HCT116 (cell line): ENCODE measurements around the gene SIK3. TPM values are rescaled to one million over a fixed set of nuclear protein-coding genes. Genes with fewer than 3 reads are reported as not detected.

Source experiments
- ATAC-seq: fragments of 200-7000 bp; cut with Tn5 transposase; 2 replicates; pipeline ENCODE4 v1.9.1; 2020; ENCODE audit warnings: mild to moderate bottlenecking, moderate library complexity
- BruUV-seq: library from RNA; stranded (reverse); fragments of 400-500 nt; replicated peaks from 2 replicates; lab custom pipeline; 2021; lab: Mats Ljungman, UMichigan
- CTCF ChIA-PET: fragments of 300-600 bp; sonication (Branson Sonifier 250); formaldehyde crosslinking; loops from one replicate; lab custom pipeline; 2021; ENCODE audit warnings: antibody characterized with exemption; lab: Charles Lee
- POLR2A ChIA-PET: fragments of 300-600, 350-600 bp; sonication (Branson Sonifier 250); formaldehyde crosslinking; loops from one replicate; lab custom pipeline; 2021; ENCODE audit warnings: antibody characterized with exemption; lab: Charles Lee
- RAD21 ChIA-PET, 2 experiments: fragments of 300-600 bp; sonication (Branson Sonifier 250); formaldehyde crosslinking; loops; one replicate each; lab custom pipeline; 2023; ENCODE audit warnings: low total read pairs in 2 of 2; ENCODE audit not compliant: uncharacterized antibody in 2 of 2, unreplicated experiment in 2 of 2, low non-redundant PET in 1 of 2; lab: Charles Lee
- DNase-seq: peaks from one replicate; pipeline ENCODE4 v3.0.0-alpha.2; 2010; ENCODE audit warnings: low read depth, low spot score
- H2AFZ ChIP-seq: fragments of 200-600 bp; shearing (Covaris generic), sonication (generic); 2 replicates; pipeline ENCODE4 v1.6.1; 2017; ENCODE audit warnings: low read depth, mixed run types, mixed read lengths, antibody characterized with exemption, low read length; ENCODE audit not compliant: poor library complexity, severe bottlenecking
- H3K27ac ChIP-seq: 2 replicates; pipeline ENCODE4 v1.5.1; 2012; ENCODE audit warnings: low read depth, low read length
- H3K27me3 ChIP-seq: fragments of 200-600 bp; sonication (generic); 2 replicates; pipeline ENCODE4 v1.6.1; 2016; ENCODE audit warnings: mixed run types, low read length, mixed read lengths; ENCODE audit not compliant: insufficient read depth
- H3K36me3 ChIP-seq, 2 experiments: fragments of 200-500 bp in 1 of 2; fragments of 200-600 bp in 1 of 2; sonication (Bioruptor generic) in 1 of 2; sonication (generic) in 1 of 2; 2 replicates each; pipeline versions ENCODE4 v1.5.1 to v1.6.1; 2014 to 2016; ENCODE audit warnings: low read length in 2 of 2, inconsistent platforms in 1 of 2, mixed read lengths in 1 of 2, mixed run types in 1 of 2; ENCODE audit not compliant: insufficient read depth in 2 of 2, control insufficient read depth in 1 of 2
- H3K4me1 ChIP-seq, 2 experiments: fragments of 200-600 bp in 1 of 2; sonication (generic) in 1 of 2; 2 replicates each; pipeline versions ENCODE4 v1.5.1 to v1.6.1; 2012 to 2017; ENCODE audit warnings: low read length in 2 of 2, inconsistent platforms in 1 of 2, mild to moderate bottlenecking in 1 of 2, mixed read lengths in 1 of 2, mixed run types in 1 of 2, moderate library complexity in 1 of 2; ENCODE audit not compliant: insufficient read depth in 2 of 2, control insufficient read depth in 1 of 2
- H3K4me2 ChIP-seq: fragments of 200-600 bp; sonication (generic); 2 replicates; pipeline ENCODE4 v1.6.1; 2017; ENCODE audit warnings: mixed run types, low read length, mixed read lengths
- H3K4me3 ChIP-seq, 2 experiments: fragments of 200-600 bp in 1 of 2; sonication (generic) in 1 of 2; replicated peaks in 1 of 2; 2 replicates each; pipeline ENCODE4 v1.5.1; 2011 to 2016; ENCODE audit warnings: low read length in 2 of 2, control low read depth in 1 of 2, low read depth in 1 of 2, mild to moderate bottlenecking in 1 of 2, mixed read lengths in 1 of 2, mixed run types in 1 of 2
- H3K79me2 ChIP-seq: fragments of 200-600 bp; sonication (generic); 2 replicates; pipeline ENCODE4 v1.6.1; 2017; ENCODE audit warnings: mild to moderate bottlenecking, mixed run types, low read length, moderate library complexity, mixed read lengths; ENCODE audit not compliant: insufficient read depth
- H3K9ac ChIP-seq: fragments of 200-600 bp; sonication (generic); 2 replicates; pipeline ENCODE4 v1.6.1; 2016; ENCODE audit warnings: low read length, mixed read lengths
- H3K9me2 ChIP-seq: fragments of 200-600 bp; sonication (generic), shearing (Covaris generic); 2 replicates; pipeline ENCODE4 v1.6.1; 2017; ENCODE audit warnings: mixed run types, mild to moderate bottlenecking, moderate library complexity; ENCODE audit not compliant: insufficient read depth
- H3K9me3 ChIP-seq, 2 experiments: fragments of 200-500 bp in 1 of 2; fragments of 200-600 bp in 1 of 2; sonication (Bioruptor generic) in 1 of 2; sonication (generic) in 1 of 2; 2 replicates each; pipeline ENCODE4 v1.6.1; 2014 to 2017; ENCODE audit warnings: low read length in 2 of 2, mixed read lengths in 2 of 2, inconsistent platforms in 1 of 2, low read depth in 1 of 2, mild to moderate bottlenecking in 1 of 2, mixed run types in 1 of 2, moderate library complexity in 1 of 2; ENCODE audit not compliant: control insufficient read depth in 1 of 2, insufficient read depth in 1 of 2
- H4K20me1 ChIP-seq: fragments of 200-600 bp; sonication (generic), shearing (Covaris generic); 2 replicates; pipeline ENCODE4 v1.6.1; 2017; ENCODE audit warnings: mixed run types, mild to moderate bottlenecking, moderate library complexity; ENCODE audit not compliant: insufficient read depth
- ATF3 ChIP-seq: IDR thresholded peaks from 2 replicates; pipeline ENCODE4 v1.6.1; 2012
- CEBPB ChIP-seq: IDR thresholded peaks from 2 replicates; pipeline ENCODE4 v1.6.1; 2012; ENCODE audit warnings: low read depth
- ELF1 ChIP-seq: IDR thresholded peaks from 2 replicates; pipeline ENCODE4 v1.6.1; 2012; ENCODE audit warnings: low read depth, borderline replicate concordance
- EZH2 ChIP-seq: fragments of 200-600 bp; sonication (generic); IDR thresholded peaks from 2 replicates; pipeline ENCODE4 v1.6.1; 2017; ENCODE audit warnings: antibody characterized with exemption, mixed run types
- JUND ChIP-seq: IDR thresholded peaks from 2 replicates; pipeline ENCODE4 v1.6.1; 2012
- MAX ChIP-seq: IDR thresholded peaks from 2 replicates; pipeline ENCODE4 v1.6.1; 2012
- REST ChIP-seq: IDR thresholded peaks from 2 replicates; pipeline ENCODE4 v1.6.1; 2012; ENCODE audit warnings: low read depth
- SIN3A ChIP-seq: IDR thresholded peaks from 2 replicates; pipeline ENCODE4 v1.6.1; 2012; ENCODE audit warnings: low read depth
- SP1 ChIP-seq: IDR thresholded peaks from 2 replicates; pipeline ENCODE4 v1.6.1; 2012; ENCODE audit warnings: low read depth
- ZNF274 ChIP-seq: fragments of 200-500 bp; sonication (Bioruptor generic); IDR thresholded peaks from 2 replicates; pipeline ENCODE4 v1.6.1; 2014; ENCODE audit warnings: mild to moderate bottlenecking, low read depth, low read length, inconsistent platforms
- intact Hi-C: fragments of 100-400 bp; cut with micrococcal nuclease; formaldehyde crosslinking; loops from 2 replicates; pipeline ENCODE4 v1.10.0; 2022
- total RNA-seq: library from RNA; stranded (reverse); gene quantifications from one replicate; pipeline ENCODE4 v1.2.1, GENCODE V29; 2021; ENCODE audit not compliant: unreplicated experiment

Gene SIK3
- total RNA-seq, 1 experiment from 2014 or later, result 21.0 TPM

- TF ChIP-seq REST, result no peak
Observed at GRCh38 chr11:116955949-116956348, 142.3 kb downstream of the SIK3 start (continued).

- ChIA-PET POLR2A (no interaction called here), RAD21 (no interaction called here), CTCF (no interaction called here)
- Histone ChIP-seq H3K27me3 (no peaks in the 10 kb centered on the region), H3K36me3 (no peaks in the 10 kb centered on the region), H3K9ac (no peak overlapping the region), H4K20me1 (peaks cover 1% of the 10 kb centered on the region; the same call in 1 of the 2 replicates), H3K79me2 (peaks cover 9% of the 10 kb centered on the region; the same call in 1 of the 2 replicates), H2AFZ (no peak overlapping the region), H3K9me2 (no peaks in the 10 kb centered on the region), H3K9me3 (no peaks in the 10 kb centered on the region), H3K4me3 (no peak overlapping the region), H3K27ac (no peak overlapping the region), H3K4me2 (no peak overlapping the region), H3K4me1 (peaks cover 2 to 12% of the 10 kb centered on the region in 2 experiments; a peak in 2 of 4 replicates)
- DNase-seq, result no peak
- TF ChIP-seq JUND (no peak), ELF1 (no peak), CEBPB (no peak), ZNF274 (no peak), EZH2 (no peak), MAX (no peak), SP1 (no peak), SIN3A (no peak), ATF3 (no peak)
- no TSS peak for BruUV-seq
- no peak for ATAC-seq
- intact Hi-C loops, result no loop called here
Observed at GRCh38 chr11:116955548-116955947, 142.7 kb downstream of the SIK3 start.
